Activated T-helper 1 cell treated with anti-CD3 and anti-CD28 coated beads, Interleukin-2, amount 50 U/mL, for 16 hours (primary cell): ENCODE results near the gene KLK1.
"Not testable (repeated sequence)": the region's sequence is repeated elsewhere in the genome, so short reads cannot be mapped to it uniquely, and the experiment has no call there.

Source experiments
- DNase-seq, 2 donors: peaks; one replicate each; pipeline ENCODE4 v3.0.0-alpha.2; 2020; ENCODE audit warnings: low read depth in 1 of 2, low spot score in 1 of 2

KLK1 gene

DNA sequence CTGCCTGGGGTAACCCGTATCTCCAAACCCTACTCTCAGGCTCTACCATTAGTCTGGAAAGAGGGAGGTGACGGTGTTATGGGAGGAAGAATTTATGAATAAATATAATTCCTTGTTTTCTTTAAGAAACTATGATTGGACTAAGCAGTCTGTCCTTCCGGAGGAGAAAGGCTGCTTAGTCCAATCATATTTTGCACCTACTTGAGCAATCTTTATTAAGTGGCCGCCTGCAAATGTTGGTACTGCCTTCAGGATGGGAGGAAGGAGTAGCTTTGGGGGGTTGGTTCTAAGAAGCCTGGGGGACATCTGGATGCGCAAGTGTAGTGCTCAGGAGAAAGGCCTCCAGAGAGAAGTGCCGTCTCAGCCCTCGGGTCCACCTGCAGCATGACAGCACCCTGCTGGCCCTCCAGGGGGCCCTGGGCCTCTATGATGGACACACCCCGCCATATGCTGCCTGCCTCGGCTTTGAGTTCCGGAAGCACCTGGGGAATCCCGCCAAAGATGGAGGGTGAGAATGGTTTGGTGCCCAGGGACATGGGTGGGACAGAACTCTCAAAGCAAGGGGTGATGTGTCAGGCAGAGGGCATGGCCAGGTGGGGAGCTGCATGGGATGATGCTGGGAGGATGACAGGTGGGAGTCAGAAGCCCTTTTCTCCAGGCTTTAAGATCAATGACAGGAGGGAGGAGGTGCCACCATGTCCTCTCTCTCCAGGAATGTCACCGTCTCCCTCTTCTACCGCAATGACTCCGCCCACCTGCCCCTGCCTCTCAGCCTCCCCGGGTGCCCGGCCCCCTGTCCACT, 29.3 kb downstream of the KLK1 start:
- DNase-seq: no peak

DNA sequence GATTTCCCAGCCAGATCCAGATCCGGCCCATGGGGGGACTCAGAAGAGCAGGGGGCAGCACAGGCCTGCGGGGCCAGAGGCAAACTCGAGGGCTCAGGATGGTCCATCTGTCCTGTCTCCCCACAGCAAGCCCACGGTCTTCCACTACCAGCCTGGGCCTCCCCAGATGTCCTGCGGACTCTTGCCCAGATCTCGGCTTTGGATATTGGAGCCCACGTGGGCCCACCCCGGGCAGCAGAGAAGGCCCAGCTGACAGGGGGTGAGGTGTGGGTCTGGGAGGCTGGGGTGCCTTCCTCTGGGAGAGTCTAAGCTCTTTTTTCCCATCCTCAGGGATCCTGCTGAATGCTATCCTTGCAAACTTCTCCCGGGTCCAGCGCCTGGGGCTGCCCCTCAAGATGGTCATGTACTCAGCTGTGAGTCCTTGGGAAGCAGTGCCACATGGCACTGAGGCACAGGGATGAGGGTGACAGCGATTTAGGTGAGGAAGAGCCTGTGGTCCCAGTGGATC, 30.0 kb downstream of the KLK1 start:
- no peak for DNase-seq

DNA sequence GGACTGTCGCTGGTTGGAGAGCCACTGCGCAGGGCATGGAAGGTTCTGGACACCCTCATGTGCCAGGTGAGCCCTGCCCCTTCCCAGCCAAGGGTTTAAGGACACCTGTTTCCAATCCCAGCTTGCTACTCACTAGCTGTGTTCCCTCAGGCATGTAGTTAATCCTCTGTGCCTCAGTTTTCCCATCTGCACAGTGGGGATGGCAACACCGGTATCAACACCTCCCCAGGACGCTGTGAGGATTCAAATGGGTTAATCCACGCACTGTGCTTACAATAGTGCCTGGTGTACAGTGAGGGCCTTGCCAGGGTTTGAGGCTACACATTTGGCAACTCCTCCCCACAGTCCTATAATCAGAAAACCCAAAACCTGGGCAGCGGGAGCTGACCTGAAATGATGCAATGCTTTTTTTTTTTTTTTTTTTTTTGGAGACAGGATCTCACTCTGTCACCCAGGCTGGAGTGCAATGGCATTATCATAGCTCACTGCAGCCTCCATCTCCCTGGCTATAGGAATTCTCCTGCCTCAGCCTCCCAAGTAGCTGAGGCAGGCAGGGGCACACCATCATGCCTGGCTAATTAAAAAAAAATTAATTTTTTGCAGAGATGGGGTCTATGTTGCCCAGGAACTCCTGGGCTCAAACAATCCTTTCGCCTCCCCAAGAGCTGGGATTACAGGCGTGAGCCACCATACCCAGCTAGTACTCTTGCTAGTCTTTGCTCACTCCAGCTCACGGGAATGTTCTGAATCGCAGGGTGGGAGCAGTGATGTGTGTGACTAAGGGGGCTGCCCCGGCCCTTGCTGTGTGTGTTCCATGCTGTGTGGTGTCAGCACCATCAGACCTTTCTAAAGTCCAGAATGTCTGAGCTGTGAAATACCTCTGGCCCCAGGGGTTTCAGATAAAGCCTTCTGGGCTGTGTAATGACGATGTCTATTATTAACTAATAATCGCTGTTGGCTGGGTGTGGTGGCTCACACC, 31.0 kb downstream of the KLK1 start:
- no peak for DNase-seq

DNA sequence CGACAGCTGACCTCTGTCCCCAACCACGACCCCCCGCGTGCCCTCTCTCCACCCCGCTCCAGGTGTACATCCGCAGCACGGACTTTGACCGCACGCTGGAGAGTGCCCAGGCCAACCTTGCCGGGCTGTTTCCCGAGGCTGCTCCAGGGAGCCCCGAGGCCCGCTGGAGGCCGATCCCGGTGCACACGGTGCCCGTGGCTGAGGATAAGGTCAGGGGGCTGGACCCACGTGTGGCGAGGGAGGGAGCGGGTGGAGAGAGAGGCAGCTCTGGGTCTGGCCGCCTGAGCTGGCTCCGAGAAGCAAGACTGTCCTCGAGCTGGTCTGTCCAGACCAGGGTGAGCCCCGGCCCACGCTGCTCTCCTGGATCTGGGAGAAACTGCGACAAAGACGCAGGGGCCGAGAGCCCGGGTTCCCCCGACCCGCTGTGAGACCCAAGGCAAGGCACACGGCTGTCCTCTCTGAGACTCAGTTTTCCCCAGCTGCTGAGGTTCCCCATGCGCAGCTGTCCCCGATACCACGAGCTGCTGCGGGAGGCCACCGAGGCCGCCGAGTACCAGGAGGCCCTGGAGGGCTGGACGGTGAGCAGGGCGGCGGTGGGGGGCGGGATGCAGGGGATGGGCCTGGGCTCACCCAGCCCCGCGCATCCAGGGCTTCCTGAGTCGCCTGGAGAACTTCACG, 31.9 kb downstream of the KLK1 start:
- no peak for DNase-seq

DNA sequence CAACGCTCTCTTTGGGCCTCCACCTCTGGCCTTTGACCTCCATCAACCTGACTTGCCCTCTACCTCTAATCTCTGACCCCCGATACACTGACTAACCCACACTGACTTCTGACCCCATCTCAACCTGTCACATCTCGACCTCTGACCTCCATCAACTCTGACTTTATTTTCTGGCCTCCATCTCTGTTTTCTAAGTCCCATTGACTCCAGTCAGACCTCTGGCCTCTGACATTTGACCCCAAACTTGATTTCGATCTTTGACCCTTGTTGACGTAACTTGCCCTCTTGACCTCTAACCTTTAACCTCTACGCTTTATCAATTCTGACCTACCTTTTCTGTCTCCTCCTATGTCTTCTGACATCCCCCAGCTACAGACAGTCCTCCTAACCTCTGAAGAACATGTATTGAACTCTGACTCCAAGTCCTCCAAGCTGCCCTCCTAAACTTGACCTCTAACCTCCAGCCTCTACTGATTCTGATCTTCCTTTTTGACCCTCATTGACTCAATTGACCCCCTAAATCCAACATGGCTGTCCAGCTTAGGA, 32.6 kb downstream of the KLK1 start:
- DNase-seq: no peak

DNA sequence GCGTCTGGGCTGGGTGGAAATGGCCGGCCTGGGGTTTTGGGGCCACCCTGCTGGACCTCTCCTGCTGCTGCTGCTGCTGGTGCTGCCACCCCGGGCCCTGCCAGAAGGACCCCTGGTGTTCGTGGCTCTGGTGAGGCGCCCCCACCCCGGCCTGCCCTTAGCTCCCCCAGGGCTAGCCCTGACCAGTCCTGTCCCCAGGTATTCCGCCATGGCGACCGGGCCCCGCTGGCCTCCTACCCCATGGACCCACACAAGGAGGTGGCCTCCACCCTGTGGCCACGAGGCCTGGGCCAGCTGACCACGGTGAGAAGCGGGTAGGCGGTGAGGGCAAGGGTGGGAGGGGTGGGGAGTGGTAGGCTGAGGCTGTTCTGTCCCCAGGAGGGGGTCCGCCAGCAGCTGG, 33.2 kb downstream of the KLK1 start, which contains the start of gene ACP4:
Gene ACP4 (plus strand): TSS at position 20 of the 400 bp plus-strand sequence. CDS start 0 bp downstream, at position 20.
- no peak for DNase-seq

DNA sequence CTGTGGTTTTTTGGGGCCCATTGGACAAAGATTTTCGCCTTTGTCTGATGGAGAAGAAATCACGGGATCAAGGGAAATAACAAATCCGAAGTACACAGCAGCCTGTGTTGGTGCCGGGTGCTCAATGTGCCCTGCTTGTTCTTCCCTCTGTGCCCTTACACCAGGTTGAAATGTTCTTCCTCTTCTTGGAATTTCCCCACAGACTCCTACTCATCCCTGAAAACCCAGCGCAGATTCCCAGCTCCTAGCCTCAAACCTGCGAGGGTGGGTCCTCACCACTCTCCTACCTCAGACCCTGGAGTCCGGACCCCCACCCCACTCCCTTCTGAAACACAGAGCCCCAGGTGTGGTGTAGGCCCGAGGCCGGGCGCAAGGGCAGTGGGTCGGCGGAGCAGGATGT, 38.3 kb downstream of the KLK1 start:
- DNase-seq: no peak

DNA sequence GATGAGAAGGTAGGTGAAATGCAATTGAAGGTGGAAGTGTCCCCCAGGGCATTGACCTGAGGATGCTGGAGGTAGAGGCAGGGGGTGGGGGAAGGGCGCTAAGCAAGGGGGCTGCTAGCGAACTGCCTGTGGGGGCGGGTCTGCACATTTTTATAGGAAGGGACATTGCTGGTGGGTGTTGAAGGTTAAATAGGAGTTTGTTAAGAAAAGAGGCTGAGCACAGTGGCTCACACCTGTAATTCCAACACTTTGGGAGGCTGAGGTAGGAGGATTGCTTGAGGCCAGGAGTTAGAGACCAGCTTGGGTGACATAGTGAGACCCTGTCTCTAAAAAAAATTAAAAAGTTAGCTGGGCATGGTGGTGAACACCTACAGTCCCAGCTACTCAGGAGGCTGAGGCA, 38.9 kb downstream of the KLK1 start:
- DNase-seq: no peak

DNA sequence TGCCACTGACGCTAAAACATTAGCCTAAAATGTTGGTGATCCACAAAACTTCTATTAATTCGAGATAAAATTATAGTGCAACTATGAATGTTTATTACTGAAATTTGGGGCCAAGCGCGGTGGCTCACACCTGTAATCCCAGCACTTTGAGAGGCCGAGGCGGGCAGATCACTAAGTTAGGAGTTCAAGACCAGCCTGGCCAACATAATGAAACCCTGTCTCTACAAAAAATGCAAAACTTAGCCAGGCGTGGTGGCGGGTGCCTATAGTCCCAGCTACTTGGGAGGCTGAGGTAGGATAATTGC, 39.8 kb downstream of the KLK1 start:
- not testable (repeated sequence) for DNase-seq

DNA sequence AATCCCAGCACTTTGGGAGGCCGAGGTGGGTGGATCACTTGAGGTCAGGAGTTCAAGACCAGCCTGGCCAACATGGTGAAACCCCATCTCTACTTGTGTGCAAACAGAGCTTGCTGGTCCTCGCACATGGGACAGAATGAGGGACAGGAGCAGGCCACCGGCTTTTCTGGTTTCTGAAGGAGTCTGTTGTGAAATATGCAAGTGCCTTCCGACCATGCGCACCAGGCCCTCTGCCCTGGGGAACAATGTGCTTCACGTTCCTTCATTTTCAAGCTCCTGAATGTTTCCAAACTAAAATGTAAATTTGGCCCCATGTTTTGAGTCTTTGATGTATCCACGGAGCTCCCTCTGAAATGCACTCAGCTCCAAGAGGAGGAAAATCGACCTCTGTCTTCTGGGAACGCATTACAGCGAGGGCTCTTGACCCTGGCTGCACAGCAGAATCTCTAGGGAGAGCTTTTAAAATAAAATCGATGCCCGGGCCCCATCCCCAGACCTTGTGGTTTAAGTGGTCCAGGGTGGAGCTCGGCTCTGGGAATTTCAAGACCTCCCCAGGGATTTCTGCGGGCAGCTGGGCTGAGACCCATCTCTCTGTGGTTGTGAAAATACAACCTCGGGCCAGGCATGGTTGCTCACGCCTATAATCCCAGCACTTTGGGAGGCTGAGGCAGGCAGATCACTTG, 42.7 kb downstream of the KLK1 start:
- DNase-seq: no peak

DNA sequence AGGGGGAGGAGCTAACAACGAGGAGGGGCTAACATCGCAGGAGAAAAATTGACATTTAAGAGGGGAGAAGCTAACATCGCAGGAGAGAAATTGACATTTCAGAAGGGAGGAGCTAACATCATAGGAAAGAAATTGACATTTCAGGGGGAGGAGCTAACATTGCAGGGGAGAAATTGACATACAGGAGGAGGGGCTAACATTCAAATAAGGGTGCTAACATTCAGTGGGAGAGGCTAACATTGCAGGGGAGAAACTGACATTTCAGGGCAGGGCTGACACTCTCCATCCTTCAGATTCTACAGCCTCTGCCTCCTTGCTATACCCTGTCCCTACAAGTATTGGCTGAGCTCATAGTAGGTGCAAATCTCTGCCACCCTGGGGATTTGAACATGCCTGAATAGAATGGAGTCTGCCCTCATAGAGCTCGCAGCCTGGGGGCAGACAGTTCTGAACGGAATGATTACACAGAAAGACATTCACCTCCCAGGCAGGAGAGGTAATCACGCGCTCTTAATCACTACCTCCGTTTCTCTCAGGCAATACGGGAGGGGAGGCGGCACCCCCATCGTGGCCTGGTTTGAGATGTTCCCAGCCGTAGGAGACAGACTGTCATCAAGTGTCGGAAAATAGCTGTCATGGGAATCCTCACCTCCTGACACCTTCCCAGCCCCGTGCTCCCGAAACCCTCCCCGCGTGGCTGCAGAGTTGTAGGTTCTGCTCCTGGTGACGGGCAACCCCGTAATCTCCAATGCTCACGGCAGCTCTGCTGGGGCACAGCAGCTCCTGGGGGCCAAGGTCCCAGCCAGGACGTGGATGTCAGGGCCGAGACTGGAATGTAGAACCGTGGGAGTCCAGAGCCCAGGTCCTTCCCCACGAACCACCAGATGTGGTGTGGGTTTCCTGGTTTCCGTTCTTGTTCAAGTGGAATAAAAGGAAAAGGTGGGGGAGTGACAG, 43.8 kb downstream of the KLK1 start:
- no peak for DNase-seq

DNA sequence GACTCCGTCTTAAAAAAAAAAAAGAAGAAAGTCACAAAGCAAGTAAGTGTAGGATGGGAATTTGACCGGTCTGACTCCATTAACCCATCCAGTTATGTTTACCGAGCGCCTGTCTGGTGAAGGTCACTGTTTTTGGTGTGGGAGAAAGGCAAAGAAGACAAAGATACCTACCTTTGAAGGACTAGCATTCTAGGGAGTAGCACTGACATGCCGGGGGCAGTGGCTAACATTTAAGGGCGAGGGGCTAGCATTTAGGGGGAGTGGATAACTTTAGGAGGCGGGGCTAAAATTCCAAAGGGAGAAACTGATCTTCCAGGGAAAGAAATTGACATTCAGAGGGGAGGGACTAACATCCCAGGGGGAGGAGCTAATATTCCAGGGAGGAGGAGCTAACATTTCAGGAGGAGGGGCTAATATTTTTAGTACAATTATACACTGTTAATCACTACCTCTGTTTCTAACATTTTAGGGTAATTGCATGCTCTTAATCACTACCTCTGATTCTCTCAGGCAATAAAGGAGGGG, 44.6 kb downstream of the KLK1 start:
- DNase-seq: no peak

DNA sequence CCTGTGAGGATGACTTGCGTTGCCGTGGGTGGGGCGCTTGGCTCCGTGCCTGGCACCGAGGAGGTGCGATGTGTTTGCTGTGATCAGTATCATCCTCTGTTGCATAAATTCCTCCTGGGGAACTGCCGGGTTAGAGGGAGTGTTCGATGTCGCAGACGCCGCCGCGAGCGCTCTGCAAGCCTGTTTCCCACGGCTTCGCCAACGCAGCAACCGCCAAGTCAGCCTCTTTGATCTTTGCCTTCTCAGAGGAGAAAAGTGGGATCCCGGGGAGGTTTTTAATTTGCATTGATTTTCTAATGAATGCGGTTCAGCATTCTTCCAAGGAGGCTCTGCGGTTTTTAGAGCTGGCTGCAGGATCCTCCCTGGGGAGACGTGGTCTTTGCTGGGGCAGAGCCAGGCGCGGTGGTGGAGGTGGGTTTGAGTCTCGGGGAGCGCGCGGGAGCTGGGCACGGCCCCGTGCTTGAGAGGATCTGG, 45.7 kb downstream of the KLK1 start:
- DNase-seq: no peak

DNA sequence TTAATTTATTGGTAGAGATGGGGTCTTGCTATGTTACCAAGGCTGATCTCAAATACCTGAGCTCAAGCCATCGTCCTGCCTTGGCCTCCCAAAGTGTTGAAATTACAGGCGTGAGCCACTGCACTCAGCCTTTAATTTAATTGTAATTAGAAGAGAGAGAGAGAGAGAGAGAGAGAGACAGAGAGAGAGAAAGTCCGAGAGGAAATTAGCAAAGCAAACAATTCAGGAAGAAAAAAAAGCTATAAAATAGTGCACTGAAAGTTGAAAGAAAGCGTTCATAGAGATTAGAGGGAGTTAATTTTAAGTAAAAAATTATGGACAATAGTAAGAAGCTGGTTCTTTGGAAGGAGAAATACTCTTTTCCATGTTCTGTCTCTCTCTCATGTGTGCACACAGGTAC, 46.3 kb downstream of the KLK1 start:
- no peak for DNase-seq

DNA sequence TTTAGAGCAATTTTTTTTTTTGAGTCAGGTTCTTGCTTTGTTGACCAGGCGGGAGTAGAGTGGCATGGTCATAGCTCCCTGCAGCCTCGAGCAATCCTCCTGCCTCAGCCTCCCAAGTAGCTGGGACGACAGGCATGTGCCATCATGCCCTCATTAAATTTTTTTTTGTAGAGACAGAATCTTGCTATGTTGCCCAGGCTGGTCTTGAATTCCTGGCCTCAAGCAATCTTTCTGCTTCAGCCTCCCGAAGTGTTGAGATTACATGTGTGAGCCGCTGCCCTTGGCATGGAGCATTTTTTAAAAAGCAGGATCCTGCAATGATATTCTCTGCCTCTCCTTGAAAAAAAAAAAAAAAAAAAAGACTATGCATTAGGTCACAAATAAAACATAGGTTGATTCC, 47.5 kb downstream of the KLK1 start:
- no peak for DNase-seq

DNA sequence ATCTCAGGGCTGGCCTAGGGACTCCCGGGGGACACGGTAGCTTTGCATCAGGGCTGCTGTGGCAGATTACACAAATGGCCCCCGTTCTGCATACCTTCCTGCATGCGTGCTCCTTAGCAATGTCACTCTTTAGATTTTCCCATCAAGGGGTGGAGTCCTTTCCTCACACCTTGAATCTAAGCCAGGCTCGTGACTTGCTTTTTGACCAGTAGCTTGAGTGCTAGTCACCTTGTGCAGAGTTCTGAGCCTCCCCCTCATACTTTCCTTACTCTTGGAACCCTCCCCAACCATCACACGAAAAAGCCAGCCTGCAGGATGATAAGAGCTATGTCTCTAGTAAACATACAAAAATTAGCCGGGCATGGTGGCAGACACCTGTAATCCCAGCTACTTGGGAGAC, 50.1 kb downstream of the KLK1 start:
- DNase-seq: not testable (repeated sequence)

DNA sequence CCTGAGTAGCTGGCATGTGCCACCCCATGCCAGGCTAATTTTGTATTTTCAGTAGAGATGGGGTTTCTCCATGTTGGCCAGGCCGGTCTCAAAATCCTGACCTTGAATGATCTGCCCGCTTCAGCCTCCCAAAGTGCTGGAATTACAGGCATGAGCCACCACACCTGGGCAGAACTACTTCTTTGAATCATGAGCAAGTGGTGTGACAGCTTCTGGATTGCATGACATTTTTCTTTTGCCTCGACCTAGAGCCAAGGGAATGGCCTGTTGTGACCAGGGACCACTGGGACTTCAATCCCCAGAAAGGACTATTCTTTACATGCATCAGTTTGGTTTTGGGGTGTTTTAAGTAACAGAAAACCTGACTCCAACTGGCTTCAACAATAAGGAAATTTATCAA, 50.7 kb downstream of the KLK1 start:
- DNase-seq: not testable (repeated sequence)

DNA sequence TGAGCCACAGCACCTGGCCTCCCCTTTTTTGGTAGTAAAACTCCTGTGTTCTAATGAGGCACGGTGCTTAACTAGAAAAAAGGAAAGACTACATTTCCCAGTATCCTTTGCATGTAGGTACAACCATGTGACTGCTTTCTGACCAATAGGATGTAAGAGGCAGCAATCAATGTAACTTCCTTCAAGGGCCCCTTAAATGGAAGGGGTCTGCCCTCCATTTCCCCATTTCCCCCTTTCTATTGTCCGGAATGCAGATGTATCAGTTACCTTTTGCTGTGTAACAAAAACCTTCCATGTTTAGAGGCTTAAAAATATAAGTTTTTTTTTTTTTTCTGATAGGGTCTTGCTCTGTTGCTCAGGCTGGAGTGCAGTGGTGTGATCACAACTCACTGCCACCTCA, 51.1 kb downstream of the KLK1 start:
- DNase-seq: no peak

DNA sequence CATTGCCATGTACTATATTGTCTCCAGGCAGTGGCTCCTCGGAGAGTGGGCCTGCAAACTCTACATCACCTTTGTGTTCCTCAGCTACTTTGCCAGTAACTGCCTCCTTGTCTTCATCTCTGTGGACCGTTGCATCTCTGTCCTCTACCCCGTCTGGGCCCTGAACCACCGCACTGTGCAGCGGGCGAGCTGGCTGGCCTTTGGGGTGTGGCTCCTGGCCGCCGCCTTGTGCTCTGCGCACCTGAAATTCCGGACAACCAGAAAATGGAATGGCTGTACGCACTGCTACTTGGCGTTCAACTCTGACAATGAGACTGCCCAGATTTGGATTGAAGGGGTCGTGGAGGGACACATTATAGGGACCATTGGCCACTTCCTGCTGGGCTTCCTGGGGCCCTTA, 52.7 kb downstream of the KLK1 start:
- no peak for DNase-seq
